Activated naive CD4-positive, alpha-beta T cell treated with anti-CD3 and anti-CD28 coated beads, Interleukin-2, amount 50 U/mL, for 72 hours (primary cell): ENCODE data around the gene NT5M. TPM values are rescaled to one million over a fixed set of nuclear protein-coding genes. Genes with fewer than 3 reads are reported as not detected.

Experiments used
- ATAC-seq, 2 donors: fragments of 150-1000 bp; cut with Tn5 transposase; 2 replicates each; pipeline ENCODE4 v1.10.0; 2021; ENCODE audit warnings: mild to moderate bottlenecking in 2 of 2, moderate library complexity in 2 of 2
- DNase-seq, 2 donors: peaks; one replicate each; pipeline ENCODE4 v3.0.0; 2021 to 2022; ENCODE audit warnings: low spot score in 2 of 2
- H3K27ac Mint-ChIP-seq, 2 donors: one replicate each; pipeline ENCODE4 v1.8.0; 2022; ENCODE audit warnings: mild to moderate bottlenecking in 2 of 2, mixed read lengths in 2 of 2
- H3K36me3 Mint-ChIP-seq, 2 donors: one replicate each; pipeline ENCODE4 v1.8.0; 2022; ENCODE audit warnings: mixed read lengths in 2 of 2
- H3K9me3 Mint-ChIP-seq, 2 donors: one replicate each; pipeline ENCODE4 v1.8.0; 2022; ENCODE audit warnings: mixed read lengths in 2 of 2
- total RNA-seq, 2 donors: library from RNA; stranded (reverse); gene quantifications; one replicate each; pipeline ENCODE4 v1.2.3, GENCODE V29; 2022

Gene NT5M
- total RNA-seq, 2 donors from 2014 or later, result 5.8 to 6.0 TPM

- H3K9me3 Mint-ChIP-seq, result no peaks in the 10 kb centered on the region
- DNase-seq, result no peak
These were observed 19.6 kb downstream of the NT5M start for GRCh38 chr17:17322516-17323510.

GRCh38 chr17:17324616-17325015, 21.4 kb downstream of the NT5M start:
- H3K36me3 Mint-ChIP-seq, result no peaks in the 10 kb centered on the region
- no peak overlapping the region for H3K27ac Mint-ChIP-seq
- no peak for ATAC-seq
- H3K9me3 Mint-ChIP-seq, result no peaks in the 10 kb centered on the region
- no peak for DNase-seq

More at GRCh38 chr17:17322516-17323510, 19.6 kb downstream of the NT5M start:
- ATAC-seq, result no peak
- no peak overlapping the region for H3K27ac Mint-ChIP-seq
- no peaks in the 10 kb centered on the region for H3K36me3 Mint-ChIP-seq

GRCh38 chr17:17325228-17325627, 22.1 kb downstream of the NT5M start:
- no peaks in the 10 kb centered on the region for H3K36me3 Mint-ChIP-seq
- ATAC-seq (no peak), DNase-seq (no peak)
- no peak overlapping the region for H3K27ac Mint-ChIP-seq
- no peaks in the 10 kb centered on the region for H3K9me3 Mint-ChIP-seq

GRCh38 chr17:17325816-17326215, 22.6 kb downstream of the NT5M start:
- Mint-ChIP-seq H3K27ac (no peak overlapping the region), H3K9me3 (no peaks in the 10 kb centered on the region), H3K36me3 (no peaks in the 10 kb centered on the region)
- ATAC-seq, result no peak
- DNase-seq, result no peak

GRCh38 chr17:17326275-17326875, 23.2 kb downstream of the NT5M start:
- no peak overlapping the region for H3K27ac Mint-ChIP-seq
- no peaks in the 10 kb centered on the region for H3K9me3 Mint-ChIP-seq
- DNase-seq (no peak), ATAC-seq (no peak)
- no peaks in the 10 kb centered on the region for H3K36me3 Mint-ChIP-seq

- no peak for ATAC-seq
- no peaks in the 10 kb centered on the region for H3K9me3 Mint-ChIP-seq
- H3K36me3 Mint-ChIP-seq, result no peaks in the 10 kb centered on the region
- no peak overlapping the region for H3K27ac Mint-ChIP-seq
- no peak for DNase-seq
These were observed 25.1 kb downstream of the NT5M start for GRCh38 chr17:17328251-17328650.

DNA sequence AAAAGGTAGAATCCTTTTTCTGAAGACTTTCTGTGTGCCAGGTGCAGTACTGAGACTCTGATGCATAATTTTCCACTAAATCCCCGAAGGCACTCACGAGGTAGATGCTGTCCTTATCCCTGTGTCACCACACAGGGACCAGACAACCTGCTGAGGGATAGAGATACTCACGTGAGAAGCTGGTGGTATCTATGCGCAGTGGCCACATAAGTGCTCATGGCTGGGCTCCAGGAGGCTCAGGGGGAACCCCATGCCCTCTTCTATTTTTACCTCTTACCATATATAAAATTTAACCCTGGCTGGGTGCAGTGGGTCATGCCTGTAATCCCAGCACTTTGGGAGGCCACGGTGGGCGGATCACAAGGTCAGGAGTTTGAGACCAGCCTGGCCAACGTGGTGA, 38.3 kb downstream of the NT5M start:
- DNase-seq, result no peak
- no peak for ATAC-seq
- no peak overlapping the region for H3K27ac Mint-ChIP-seq
- no peaks in the 10 kb centered on the region for H3K9me3 Mint-ChIP-seq
- no peaks in the 10 kb centered on the region for H3K36me3 Mint-ChIP-seq

GRCh38 chr17:17342242-17342945, 39.2 kb downstream of the NT5M start:
- Mint-ChIP-seq H3K36me3 (no peaks in the 10 kb centered on the region), H3K27ac (no peak overlapping the region), H3K9me3 (no peaks in the 10 kb centered on the region)
- no peak for ATAC-seq
- DNase-seq, result no peak

DNA sequence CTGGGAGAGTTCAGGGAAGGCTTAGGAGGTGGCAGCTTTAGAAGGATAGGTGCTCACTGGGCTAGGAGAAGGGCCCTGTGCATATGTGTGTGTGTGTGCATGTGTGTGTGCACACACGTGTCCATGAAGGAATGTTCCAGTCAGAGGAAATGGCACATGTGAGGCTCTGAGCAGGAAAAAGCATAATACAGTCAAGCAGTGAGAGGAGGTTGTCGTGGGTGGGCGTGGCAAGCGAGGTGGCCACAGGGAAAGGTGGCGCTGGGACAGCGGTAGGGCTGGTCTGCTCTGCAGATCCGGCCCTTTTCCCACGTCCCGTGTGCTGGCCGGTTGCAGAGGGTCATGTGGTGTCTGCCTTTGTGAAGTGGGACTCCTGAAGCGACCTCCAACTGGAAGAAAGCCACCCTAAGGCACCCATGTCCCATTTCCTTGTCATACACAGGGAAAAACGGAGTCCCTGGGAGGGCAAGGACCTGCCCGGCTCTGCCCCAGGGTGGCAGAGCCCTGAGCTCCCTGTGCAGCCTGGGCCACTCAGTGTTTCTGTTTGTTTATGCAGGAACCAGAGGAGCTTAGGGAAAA, 40.1 kb downstream of the NT5M start:
- no peaks in the 10 kb centered on the region for H3K36me3 Mint-ChIP-seq
- no peaks in the 10 kb centered on the region for H3K9me3 Mint-ChIP-seq
- DNase-seq (no peak), ATAC-seq (no peak)
- no peak overlapping the region for H3K27ac Mint-ChIP-seq

DNA sequence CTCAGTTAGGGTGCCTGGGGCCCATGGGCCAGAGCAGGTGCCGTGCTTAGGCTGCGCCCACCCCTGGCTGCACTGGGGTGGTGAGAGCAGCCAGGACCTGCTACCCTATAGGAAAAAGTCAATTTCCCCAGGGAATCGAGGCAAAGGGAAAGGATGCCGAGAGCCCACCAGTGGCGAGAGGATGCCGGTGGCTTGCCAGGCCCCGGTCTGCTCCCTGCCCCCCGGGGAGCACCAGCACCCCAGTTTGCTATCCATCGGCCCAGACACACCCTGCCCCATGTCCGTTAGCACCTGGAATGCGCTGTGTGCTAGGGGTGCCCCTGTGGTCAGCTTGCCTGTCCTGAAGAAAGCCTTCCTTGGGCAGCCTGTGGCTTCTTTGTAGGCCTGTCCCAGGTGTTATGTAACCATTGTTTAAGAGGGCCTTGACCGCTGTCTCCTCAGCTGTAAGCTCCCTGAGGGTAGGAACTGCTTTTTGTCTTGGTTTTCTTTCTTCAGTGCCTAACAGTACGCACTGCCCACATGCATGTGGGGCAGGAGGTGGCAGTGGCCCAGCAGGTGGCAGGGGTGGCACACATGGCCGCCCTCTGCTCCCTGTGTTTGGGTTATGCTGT, 40.8 kb downstream of the NT5M start:
- peak overlapping the region in 1 of 2 donors; percentile 60 for H3K27ac Mint-ChIP-seq
- no peaks in the 10 kb centered on the region for H3K36me3 Mint-ChIP-seq
- ATAC-seq (no peak), DNase-seq (no peak)
- no peaks in the 10 kb centered on the region for H3K9me3 Mint-ChIP-seq

DNA sequence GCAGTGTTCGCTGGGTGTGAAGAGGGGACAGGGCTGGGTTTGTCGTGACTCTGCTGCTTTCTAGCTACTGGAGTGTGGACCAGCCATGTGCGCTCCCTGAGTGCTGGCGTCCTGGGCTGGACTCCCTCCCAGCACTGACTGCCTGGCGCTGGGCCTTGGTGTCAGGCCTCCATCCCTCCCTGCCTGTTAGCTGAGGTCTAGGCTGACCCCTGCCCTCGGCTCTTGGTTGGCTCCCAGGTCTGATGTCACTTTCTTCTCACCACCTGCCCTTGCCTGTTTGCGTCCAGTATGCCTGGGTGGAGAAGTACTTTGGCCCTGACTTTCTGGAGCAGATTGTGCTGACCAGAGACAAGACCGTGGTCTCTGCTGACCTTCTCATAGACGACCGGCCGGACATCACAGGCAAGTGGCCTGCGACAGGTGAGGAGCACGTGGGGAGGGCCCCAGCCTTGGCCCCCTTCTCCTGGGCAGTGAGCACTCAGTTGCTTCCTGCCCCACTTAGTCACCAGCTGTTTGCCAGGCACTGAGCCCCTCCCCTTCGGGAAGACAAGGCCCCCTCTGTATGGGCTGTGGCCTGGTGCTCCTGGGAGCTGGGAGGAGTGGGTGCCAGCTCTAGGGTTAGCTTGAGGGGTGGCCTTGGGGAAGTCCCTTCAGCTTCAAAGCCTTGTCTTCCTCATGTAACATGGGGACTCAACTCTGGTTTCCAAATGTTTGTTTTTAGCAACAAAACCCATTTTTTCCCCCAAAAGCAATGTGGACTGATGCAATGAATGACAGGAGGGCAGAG, 41.5 kb downstream of the NT5M start:
- Mint-ChIP-seq H3K9me3 (no peaks in the 10 kb centered on the region), H3K27ac (peak overlapping the region; percentile 9 to 60), H3K36me3 (no peaks in the 10 kb centered on the region)
- ATAC-seq (no peak), DNase-seq (peak in 1 of 2 donors; percentile 37)

GRCh38 chr17:17345294-17345597, 42.1 kb downstream of the NT5M start:
- DNase-seq, result no peak
- Mint-ChIP-seq H3K36me3 (no peaks in the 10 kb centered on the region), H3K9me3 (no peaks in the 10 kb centered on the region), H3K27ac (peak overlapping the region in 1 of 2 donors; percentile 60)
- ATAC-seq, result no peak

DNA sequence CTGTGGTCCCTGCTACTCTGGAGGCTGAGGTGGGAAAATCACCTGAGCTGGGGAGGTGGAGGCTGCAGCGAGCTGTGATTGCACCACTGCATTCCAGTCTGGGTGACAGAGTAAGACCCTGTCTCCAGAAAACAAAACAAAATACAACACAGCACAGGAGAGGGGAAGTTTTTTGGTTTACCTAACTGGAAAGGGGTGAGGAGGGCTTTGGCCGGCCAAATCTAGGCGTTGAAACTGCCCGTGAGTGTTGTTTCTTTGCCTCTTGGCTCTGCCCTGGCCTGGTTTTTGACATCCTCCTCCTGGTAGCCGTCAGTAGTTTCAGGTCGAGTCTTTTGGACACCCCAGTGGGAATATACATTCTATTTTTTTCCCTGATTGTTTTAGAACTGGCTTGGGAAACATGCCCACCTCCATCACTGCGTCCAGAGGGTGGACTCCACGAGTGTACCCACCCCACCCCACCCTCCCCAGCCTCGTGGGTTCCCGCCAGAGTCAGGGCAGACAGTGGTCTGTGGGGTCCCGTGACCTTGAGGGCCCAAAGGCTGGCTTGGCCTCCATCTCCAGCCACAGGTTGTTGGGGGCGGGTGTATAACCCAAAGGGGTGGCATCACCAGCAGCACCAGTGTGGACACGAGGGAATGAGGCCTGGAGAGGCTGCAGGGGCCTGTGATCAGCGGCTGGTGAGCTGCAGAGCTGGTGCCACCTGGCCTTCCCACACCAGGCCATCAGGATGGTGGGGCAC, 42.7 kb downstream of the NT5M start:
- no peak overlapping the region for H3K27ac Mint-ChIP-seq
- H3K36me3 Mint-ChIP-seq, result no peaks in the 10 kb centered on the region
- ATAC-seq (no peak), DNase-seq (peak in 1 of 2 donors; percentile 18)
- no peaks in the 10 kb centered on the region for H3K9me3 Mint-ChIP-seq

DNA sequence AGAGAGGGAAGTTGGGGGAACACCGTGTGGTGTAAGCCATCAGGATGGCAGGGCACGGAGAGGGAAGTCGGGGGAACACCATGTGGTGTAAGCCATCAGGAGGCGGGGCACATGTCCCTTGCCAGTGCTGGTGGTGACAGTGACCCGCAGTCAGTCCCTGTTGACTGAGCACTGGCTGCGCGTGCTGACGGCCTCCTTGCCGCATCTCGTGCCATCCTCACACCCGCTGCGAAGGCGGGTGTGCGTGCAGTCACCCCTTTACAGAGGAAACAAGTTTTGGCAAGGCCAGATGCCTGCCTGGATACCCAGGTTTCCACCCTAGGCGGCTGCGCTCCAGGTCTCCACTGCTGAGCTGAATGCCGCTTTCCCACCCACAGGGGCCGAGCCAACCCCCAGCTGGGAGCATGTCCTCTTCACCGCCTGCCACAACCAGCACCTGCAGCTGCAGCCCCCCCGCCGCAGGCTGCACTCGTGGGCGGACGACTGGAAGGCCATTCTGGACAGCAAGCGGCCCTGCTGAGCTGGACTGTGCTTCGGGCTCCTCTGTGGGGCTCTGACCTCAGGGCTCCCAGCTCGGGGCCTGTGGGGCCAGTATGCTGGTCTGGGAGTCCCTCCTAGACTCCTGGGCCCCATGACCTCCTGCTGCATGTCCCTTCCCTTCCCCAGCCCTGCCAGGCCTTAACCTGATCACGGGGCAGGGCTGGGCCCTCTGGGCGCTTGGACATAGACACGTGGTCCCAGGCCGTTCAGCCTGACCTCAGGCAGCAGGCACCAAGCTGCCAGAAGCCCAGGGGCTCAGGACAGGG, 43.5 kb downstream of the NT5M start:
- ATAC-seq, result no peak
- no peak overlapping the region for H3K27ac Mint-ChIP-seq
- DNase-seq, result peak in 1 of 2 donors; percentile 53
- H3K9me3 Mint-ChIP-seq, result no peaks in the 10 kb centered on the region
- no peaks in the 10 kb centered on the region for H3K36me3 Mint-ChIP-seq
